ENCODE data around the gene PKP4.

PKP4 gene

GRCh38 chr2:158498043-158498748, 41.4 kb downstream of the PKP4 start:
- no peak for DNase-seq (ENCODE audit: low read depth in 1 of 2, low spot score in 1 of 2)

- DNase-seq (ENCODE audit: low read depth in 1 of 2, low spot score in 1 of 2), result no peak
Measured at GRCh38 chr2:158498749-158499136, 42.0 kb downstream of the PKP4 start.

GRCh38 chr2:158499383-158499782, 42.6 kb downstream of the PKP4 start:
- DNase-seq (ENCODE audit: low read depth in 1 of 2, low spot score in 1 of 2), result no peak

- DNase-seq (ENCODE audit: low read depth in 1 of 2, low spot score in 1 of 2), result no peak
Measured at GRCh38 chr2:158500333-158500732, 43.6 kb downstream of the PKP4 start.

GRCh38 chr2:158501301-158501700, 44.5 kb downstream of the PKP4 start:
- DNase-seq (ENCODE audit: low read depth in 1 of 2, low spot score in 1 of 2), result no peak

GRCh38 chr2:158502974-158503373, 46.2 kb downstream of the PKP4 start:
- no peak for DNase-seq (ENCODE audit: low read depth in 1 of 2, low spot score in 1 of 2)

GRCh38 chr2:158504088-158504487, 47.3 kb downstream of the PKP4 start:
- no peak for DNase-seq (ENCODE audit: low read depth in 1 of 2, low spot score in 1 of 2)

GRCh38 chr2:158505448-158505934, 48.7 kb downstream of the PKP4 start:
- DNase-seq (ENCODE audit: low read depth in 1 of 2, low spot score in 1 of 2), result no peak

- DNase-seq (ENCODE audit: low read depth in 1 of 2, low spot score in 1 of 2), result no peak
Measured at GRCh38 chr2:158507141-158507540, 50.4 kb downstream of the PKP4 start.

GRCh38 chr2:158507679-158508078, 50.9 kb downstream of the PKP4 start:
- no peak for DNase-seq (ENCODE audit: low read depth in 1 of 2, low spot score in 1 of 2)

- DNase-seq (ENCODE audit: low read depth in 1 of 2, low spot score in 1 of 2), result no peak
Measured at GRCh38 chr2:158509928-158510797, 53.4 kb downstream of the PKP4 start.

- no peak for DNase-seq (ENCODE audit: low read depth in 1 of 2, low spot score in 1 of 2)
Measured at GRCh38 chr2:158510887-158511286, 54.1 kb downstream of the PKP4 start.

- no peak for DNase-seq (ENCODE audit: low read depth in 1 of 2, low spot score in 1 of 2)
Measured at GRCh38 chr2:158511706-158512105, 55.0 kb downstream of the PKP4 start.

- DNase-seq (ENCODE audit: low read depth in 1 of 2, low spot score in 1 of 2), result no peak
Measured at GRCh38 chr2:158512323-158512722, 55.6 kb downstream of the PKP4 start.

GRCh38 chr2:158513841-158514240, 57.1 kb downstream of the PKP4 start:
- DNase-seq (ENCODE audit: low read depth in 1 of 2, low spot score in 1 of 2), result no peak

GRCh38 chr2:158518084-158518483, 61.3 kb downstream of the PKP4 start:
- DNase-seq (ENCODE audit: low read depth in 1 of 2, low spot score in 1 of 2), result no peak

- no peak for DNase-seq (ENCODE audit: low read depth in 1 of 2, low spot score in 1 of 2)
Measured at GRCh38 chr2:158519481-158519880, 62.7 kb downstream of the PKP4 start.

- no peak for DNase-seq (ENCODE audit: low read depth in 1 of 2, low spot score in 1 of 2)
Measured at GRCh38 chr2:158529379-158530259, 72.9 kb downstream of the PKP4 start.

GRCh38 chr2:158530829-158531228, 74.1 kb downstream of the PKP4 start:
- no peak for DNase-seq (ENCODE audit: low read depth in 1 of 2, low spot score in 1 of 2)

- DNase-seq (ENCODE audit: low read depth in 1 of 2, low spot score in 1 of 2), result no peak
Measured at GRCh38 chr2:158533009-158533408, 76.3 kb downstream of the PKP4 start.

Measured in activated T-helper 1 cell treated with anti-CD3 and anti-CD28 coated beads, Interleukin-2, amount 50 U/mL, for 16 hours (primary cell).